SH-SY5Y (cell line): ENCODE data around the gene GABRR1.

Experiments
- GATA2 ChIP-seq: IDR thresholded peaks from 2 replicates; pipeline ENCODE4 v1.6.1; 2011; ENCODE audit warnings: mild to moderate bottlenecking, low read depth, low read length
- GATA3 ChIP-seq: IDR thresholded peaks from 2 replicates; pipeline ENCODE4 v1.6.1; 2011; ENCODE audit warnings: low read depth, mild to moderate bottlenecking, low read length, moderate library complexity

GABRR1 gene

DNA sequence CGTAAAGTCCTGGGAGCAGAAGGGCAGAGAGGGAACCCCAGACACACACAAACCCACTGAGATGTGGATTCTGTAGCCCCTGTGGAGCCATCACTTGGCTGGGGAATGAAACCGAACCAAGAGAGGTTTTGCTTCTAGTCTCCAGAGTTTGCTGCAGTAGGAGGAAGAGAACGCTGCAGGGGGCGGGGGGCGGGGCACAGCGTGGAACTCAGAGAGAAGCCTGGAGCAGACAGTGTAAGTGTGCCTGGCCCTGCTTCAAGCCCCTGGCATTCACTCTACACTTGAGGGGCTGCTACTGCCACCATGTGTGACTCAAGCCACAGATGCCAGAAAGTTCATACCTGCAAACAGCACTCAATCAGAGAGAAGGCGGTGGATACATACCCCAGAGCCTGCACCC is 18.9 kb downstream of the GABRR1 start:
- TF ChIP-seq GATA3 (no peak), GATA2 (no peak)

DNA sequence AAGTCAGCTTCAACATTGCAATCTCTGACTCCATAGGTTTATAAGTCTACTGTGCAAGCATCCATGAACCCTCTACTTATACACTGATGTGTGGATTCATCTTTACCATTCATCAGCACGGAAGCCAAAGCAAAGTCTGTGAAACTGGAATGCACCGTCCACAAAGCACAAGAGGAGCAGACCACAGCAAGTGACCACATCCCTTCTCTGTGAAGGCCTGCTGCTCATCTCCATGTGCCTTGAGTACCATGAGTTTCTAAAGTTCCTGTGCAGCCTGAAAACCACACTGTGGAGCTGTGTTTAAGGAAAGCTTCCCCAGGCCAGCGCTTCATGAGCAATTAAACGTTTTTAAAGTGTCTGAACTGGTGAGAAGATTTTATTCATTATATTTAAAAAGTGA is 20.0 kb downstream of the GABRR1 start:
- TF ChIP-seq GATA3 (no peak), GATA2 (no peak)

DNA sequence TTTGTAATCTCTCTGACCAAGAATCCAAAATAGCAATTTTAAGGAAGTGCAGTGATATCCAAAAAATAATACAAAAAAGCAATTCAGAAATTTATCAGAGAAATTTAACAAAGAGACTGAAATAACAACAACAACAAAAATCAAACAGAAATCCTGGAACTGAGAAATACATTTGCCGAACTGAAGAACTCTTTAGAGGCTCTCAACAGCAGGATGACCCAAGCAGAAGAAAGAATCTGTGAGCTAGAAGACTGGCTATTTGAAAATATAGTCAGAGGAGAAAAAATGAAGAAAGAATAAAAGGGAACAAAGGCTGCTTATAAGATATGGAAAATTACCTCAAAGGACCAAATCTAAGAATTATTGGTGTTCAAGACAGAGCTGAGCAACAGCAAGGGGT is 22.6 kb downstream of the GABRR1 start:
- TF ChIP-seq GATA3 (no peak), GATA2 (no peak)

DNA sequence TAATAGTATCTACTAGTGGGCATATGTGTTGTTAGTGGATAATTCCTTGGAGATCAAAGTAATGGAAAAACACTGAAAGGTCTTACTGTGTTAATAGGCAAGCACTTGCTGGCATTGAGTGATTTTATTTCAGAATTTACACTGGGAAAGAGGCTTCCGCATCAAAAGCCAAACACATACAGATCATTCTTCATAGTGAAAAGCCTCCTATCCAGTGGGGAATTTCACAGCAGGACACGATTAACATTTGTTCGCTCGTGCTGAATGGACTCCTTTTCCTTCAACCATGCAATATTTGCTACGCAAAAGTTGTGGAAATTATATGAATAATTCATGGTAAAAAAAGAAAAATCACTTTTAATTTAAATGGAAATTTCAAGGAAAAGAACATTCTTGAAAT is 26.4 kb downstream of the GABRR1 start:
- no peak for TF ChIP-seq GATA2
- TF ChIP-seq GATA3 = no peak

DNA sequence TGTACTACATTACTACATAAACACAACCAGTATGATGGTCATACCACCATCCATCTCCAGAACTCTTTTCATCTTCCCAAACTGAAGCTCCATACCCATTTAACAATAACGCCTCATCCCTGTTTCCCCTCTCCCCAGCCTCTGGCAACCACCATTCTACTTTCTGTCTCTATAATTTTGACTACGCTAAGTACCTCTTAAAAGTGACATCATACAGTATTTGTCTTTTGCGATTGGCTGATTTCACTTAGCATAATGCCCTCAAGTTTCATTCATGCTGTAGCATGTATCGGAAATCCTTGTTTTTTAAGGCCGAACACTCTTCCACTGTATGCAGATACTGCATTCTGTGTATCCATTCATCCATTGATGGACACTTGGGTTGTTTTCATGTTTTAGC is 29.7 kb downstream of the GABRR1 start:
- no peak for TF ChIP-seq GATA3
- TF ChIP-seq GATA2 = no peak

DNA sequence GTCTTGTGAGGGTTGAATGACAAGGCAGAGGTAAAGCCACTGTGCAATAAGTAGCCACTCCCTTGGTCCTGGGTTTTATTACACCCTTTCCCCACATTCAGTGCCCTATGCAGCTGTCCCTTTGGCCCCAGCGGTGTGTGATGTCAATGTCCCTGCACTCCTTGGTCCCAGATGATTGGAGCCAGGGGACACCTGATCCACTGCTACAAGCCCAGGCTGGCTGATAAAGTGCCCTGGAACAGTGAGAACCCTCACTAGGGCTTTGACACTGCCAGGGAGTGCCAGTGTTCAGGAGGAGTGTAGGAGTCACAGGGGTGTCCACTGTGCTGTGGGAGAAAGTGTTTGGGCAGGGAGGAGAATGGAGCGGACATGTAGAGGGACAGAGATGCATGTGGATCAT is 30.4 kb downstream of the GABRR1 start:
- no peak for TF ChIP-seq GATA3
- no peak for TF ChIP-seq GATA2

DNA sequence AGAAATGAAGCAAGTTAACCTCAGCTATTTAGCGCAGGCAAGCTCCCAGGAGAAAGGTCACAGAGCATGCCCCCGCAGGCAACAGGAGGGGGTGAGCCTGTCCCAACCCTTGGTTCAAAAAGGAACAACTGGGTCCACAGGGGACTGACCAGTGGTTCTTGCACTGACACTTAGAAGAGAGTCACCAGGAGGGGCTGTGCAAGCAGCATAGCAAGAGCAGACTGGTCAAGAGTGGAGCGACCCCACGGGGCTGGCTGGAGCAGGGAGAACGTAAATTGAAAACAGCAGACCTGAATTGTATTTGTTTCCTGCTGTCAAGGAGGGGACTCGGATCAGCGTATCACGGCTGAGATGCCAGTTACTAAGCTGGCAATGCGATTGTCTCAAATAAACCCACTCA is 32.8 kb downstream of the GABRR1 start:
- TF ChIP-seq GATA3 (no peak), GATA2 (no peak)

DNA sequence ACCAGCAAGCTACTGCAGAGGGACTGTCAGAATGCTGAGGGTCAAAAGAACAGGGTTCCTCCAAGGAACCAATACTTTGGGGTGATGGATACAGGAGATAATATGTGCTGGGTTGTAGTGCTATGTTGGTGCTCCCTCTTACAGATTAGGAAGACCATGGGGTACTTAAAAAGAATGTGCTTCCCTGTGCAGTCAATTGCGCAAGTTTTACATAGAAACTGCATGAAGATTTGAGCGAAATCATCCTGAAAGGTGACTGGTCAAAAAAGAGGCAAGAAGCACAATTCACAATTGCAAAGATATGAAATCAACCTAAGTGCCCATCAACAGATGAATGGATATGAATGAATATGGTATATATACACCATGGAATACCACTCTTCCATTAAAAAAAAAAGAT is 33.9 kb downstream of the GABRR1 start:
- TF ChIP-seq GATA2 = no peak
- no peak for TF ChIP-seq GATA3

DNA sequence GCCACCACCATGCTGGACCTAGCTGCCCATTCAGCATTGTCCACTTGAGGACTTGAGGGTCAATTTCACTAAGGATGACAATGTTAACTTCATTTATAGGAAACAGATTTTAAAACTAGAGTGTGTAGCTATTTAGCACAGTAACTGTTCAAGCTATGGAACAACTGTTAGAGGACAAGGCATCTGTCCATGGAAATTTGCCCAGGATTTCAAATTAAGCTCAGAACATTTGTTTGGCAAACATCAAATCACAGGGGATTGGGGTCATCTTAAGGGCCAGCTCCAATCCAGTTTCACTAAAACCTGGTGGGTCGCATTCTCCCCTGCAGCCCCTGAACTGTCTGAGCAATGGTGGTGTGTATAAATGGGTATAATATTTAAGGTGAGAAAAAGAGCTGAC is 36.2 kb downstream of the GABRR1 start:
- TF ChIP-seq GATA2 = no peak
- TF ChIP-seq GATA3 = no peak

DNA sequence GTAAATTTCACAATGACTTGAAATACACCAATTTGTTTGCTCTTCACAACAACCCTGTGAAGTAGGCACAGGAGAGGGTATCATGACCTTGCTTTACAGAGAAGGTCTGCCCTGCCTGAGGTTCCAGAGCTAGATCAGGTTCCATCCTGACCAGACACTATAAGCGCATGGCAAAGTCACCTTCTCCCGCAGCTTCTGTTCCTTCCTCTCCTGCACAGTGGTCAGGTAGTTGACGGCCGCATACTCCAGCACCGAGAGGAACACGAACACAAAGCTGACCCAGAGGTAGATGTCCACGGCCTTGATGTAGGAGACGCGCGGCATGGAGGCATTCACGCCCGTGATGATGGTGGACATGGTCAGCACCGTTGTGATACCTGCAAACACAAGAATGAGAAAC is 37.0 kb downstream of the GABRR1 start:
- no peak for TF ChIP-seq GATA2
- TF ChIP-seq GATA3 = no peak

DNA sequence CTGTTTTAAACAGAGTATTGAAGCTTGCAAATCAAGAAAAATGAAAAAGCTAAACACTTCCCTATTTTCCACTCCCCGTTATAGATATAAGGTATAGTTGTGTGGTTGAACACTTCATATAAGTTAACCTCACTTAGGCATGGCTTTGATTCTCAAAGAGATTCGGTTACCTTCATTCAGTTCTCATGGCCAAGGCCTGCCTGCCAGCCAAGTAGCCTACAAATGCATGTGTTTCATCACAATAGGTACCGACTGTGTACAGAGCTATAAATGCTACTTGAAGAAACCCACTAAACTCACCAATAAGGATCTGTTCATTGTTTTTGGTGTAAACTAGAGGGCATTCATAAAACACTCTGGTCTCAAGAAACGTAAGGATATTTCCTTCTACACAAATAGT is 43.5 kb downstream of the GABRR1 start:
- TF ChIP-seq GATA3 = no peak
- no peak for TF ChIP-seq GATA2

DNA sequence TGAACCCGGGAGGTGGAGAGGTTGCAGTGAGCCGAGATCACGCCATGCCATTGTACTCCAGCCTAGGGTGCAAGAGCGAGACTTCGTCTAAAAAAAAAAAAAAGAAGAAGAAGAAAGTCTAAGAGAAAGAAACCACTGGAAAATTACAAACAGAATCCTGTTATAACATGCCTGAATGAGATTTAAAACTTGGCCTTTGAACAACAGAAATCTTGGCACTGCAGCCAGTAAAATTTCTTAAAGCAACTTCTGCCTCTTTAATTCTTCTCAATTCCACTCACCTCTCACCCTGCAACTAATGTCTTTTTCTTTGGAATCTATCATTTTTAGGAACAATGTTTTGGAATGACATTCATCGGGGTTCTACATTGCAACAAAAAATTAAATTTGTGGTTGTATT is 45.0 kb downstream of the GABRR1 start:
- TF ChIP-seq GATA2 = no peak
- TF ChIP-seq GATA3 = no peak

DNA sequence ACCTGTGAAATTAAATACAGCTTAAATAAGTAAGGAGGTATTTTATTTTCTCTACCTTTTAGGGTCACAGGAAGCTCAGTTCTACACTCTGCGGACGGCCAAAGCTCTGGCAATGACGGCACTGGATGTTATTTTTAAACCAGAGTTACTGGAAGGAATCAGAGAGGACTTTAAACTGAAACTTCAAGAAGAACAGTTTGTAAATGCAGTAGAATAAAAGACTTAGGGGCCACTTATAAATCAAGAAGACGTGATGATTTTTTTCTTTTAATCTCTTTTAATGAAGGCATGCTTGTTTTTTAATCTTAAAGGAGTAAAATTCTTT is 55.1 kb downstream of the GABRR1 start:
- no peak for TF ChIP-seq GATA3
- TF ChIP-seq GATA2 = no peak

DNA sequence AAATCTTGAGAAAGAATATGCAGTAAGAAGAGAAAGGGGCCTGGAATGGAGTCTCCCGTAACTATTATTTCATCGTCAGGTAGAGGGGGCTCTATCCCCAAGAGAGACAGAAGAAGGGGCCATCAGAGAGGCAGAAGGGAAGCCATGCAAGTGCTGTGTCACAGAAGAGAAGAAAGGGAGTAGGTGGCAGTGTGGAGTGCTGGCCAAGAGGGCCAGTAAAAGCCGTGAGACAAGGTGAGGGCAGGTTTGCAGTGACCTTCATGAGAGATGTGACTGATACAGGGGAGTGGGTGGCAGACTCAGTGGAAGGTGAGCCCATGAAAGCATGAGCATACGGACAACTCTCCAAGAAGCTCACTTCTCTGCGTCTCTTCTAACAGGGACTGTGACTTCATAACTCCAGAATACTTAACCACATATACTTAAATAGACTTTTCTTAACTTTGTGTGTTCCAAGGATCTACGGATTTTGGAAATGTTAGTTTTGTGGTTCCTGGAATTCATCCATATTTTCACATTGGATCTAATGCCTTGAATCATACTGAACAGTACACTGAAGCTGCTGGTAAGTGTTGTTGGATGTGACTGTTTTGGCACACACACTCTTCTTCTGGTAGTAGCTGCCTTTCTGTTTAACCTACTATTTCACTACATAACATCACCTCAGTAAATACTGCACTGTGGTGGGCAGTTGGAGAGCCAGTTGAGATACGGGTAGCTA is 55.7 kb downstream of the GABRR1 start:
- no peak for TF ChIP-seq GATA3
- TF ChIP-seq GATA2 = no peak

DNA sequence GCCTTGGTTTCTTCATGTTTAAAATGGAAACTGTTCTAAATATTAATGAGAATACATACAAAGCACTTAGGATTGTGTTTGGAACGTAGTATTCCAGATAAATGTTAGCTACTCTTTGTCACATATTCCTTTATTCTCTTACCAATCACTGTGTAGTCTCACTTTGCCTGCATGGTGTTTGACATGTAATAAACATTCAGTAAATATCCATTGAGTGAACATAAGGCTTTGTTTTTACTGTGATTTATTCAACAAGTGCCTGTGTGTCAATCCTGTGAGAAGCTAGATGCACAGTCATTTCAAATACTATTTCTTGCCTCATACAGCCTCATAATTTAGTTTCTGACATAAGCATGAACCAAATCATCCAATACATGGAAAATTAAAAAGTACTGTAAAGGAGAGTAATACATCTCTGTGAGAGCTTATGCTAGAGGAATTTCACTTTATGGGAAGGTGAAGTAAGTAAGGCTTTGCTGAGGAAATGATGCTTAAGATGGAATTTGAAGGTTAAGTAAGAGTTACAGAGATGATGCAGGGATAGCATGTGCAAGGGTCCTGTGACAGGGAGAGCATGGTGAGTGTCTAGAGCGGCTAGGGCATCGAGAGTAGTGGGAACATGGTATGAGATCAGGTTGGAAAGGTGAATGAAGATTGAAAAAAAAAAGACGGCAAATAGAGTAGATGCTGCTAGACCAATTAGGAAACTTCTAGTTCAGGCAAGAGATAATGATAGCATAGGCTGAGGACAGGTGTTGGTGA is 56.6 kb downstream of the GABRR1 start:
- TF ChIP-seq GATA3 (no peak), GATA2 (no peak)

DNA sequence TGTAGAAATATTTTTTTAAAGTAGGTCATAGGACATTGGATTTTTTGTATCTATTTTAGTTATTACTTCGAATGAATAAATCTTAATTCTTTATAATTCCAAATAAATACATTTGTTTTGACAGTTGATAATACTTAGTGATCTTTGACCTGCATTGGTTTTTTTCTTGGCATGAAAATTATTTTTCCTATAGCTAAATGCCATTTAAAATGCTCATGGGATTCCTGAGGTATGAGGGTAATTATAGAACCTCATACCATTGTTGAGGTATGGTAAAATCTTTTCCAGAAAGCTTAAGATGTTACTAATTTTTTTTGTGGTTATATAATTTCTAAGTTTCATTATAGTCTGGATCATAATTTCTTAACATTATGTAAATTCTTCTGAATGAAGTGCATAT is 63.0 kb downstream of the GABRR1 start:
- TF ChIP-seq GATA2 = no peak
- TF ChIP-seq GATA3 = no peak
